GM06990 (cell line): ENCODE measurements around the gene MED13L.
"Not testable (repeated sequence)": the region's sequence is repeated elsewhere in the genome, so short reads cannot be mapped to it uniquely, and the experiment has no call there.

ENCODE experiments used
- DNase-seq: peaks from one replicate; pipeline ENCODE4 v3.0.0-alpha.2; 2011; ENCODE audit not compliant: insufficient read length; ENCODE audit errors: extremely low read depth
- H3K27me3 ChIP-seq: replicated peaks from 2 replicates; pipeline ENCODE4 v1.6.0; 2011; ENCODE audit warnings: low read length; ENCODE audit not compliant: control insufficient read depth, insufficient read depth
- H3K36me3 ChIP-seq: 2 replicates; pipeline ENCODE4 v1.5.1; 2011; ENCODE audit warnings: low read length; ENCODE audit not compliant: control insufficient read depth, insufficient read depth
- H3K4me3 ChIP-seq: replicated peaks from 2 replicates; pipeline ENCODE4 v1.5.1; 2011; ENCODE audit warnings: low read depth, mild to moderate bottlenecking, control low read depth, low read length
- CTCF ChIP-seq: IDR thresholded peaks from 2 replicates; pipeline ENCODE4 v1.5.1; 2011; ENCODE audit warnings: low read length, control low read depth, mild to moderate bottlenecking, inconsistent platforms; ENCODE audit not compliant: insufficient read depth, poor library complexity, severe bottlenecking

MED13L gene

DNA sequence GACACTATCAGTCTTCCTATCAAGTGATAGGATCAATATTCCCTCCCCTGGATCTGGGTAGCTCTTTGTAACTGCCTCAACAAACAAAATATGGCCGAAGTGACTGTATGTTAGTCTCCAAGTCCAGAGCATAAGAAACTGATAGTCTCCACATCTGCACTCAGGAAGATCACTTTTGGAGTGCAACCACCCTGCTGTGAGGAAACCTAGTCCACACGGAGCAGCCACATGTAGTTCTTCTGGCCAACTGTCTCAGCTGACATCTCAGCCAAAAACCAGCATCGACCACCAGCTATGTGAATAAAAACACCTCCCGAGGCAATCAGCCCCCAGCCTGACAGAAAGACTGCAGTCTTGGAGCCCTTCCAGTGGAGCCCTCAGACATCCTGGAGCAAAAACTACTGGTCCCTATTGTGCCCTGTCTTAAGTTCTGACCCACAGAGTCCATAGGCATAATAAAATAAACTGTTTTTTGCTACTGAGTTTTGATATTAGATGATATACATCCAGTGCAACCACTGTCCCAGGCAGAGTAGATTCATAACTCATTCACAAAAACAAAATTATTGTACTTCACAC, 143.8 kb downstream of the MED13L start:
- no peak for DNase-seq
- TF ChIP-seq CTCF, result no peak
- Histone ChIP-seq H3K36me3 (no peaks in the 10 kb centered on the region), H3K4me3 (no peak overlapping the region), H3K27me3 (no peaks in the 10 kb centered on the region)

- no peak overlapping the region for H3K4me3 ChIP-seq
- no peaks in the 10 kb centered on the region for H3K27me3 ChIP-seq
- no peaks in the 10 kb centered on the region for H3K36me3 ChIP-seq
- no peak for DNase-seq
- no peak for TF ChIP-seq CTCF
These were observed 144.3 kb downstream of the MED13L start for GRCh38 chr12:116133149-116133548.

DNA sequence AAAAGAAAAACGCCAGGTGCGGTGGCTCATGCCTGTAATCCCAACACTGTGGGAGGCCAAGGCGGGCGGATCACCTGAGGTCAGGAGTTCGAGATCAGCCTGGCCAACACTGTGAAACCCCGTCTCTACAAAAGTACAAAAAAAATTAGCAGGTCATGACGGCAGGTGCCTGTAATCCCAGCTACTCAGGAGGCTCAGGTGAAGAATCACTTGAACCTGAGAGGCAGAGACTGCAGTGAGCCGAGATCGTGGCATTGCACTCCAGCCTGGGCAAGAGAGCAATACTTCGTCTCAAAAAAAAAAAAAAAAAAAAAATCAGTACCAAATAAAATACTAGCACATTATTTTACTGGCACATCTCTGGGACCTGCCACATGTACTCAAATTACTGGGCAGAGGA, 145.5 kb downstream of the MED13L start:
- not testable (repeated sequence) for DNase-seq, H3K27me3 ChIP-seq, H3K4me3 ChIP-seq, H3K36me3 ChIP-seq

GRCh38 chr12:116131176-116131575, 146.3 kb downstream of the MED13L start:
- Histone ChIP-seq H3K4me3 (no peak overlapping the region), H3K36me3 (no peaks in the 10 kb centered on the region), H3K27me3 (no peaks in the 10 kb centered on the region)
- DNase-seq, result no peak
- no peak for TF ChIP-seq CTCF

- no peak overlapping the region for H3K4me3 ChIP-seq
- TF ChIP-seq CTCF, result no peak
- no peaks in the 10 kb centered on the region for H3K36me3 ChIP-seq
- no peaks in the 10 kb centered on the region for H3K27me3 ChIP-seq
- DNase-seq, result no peak
These were observed 147.1 kb downstream of the MED13L start for GRCh38 chr12:116130431-116130830.

DNA sequence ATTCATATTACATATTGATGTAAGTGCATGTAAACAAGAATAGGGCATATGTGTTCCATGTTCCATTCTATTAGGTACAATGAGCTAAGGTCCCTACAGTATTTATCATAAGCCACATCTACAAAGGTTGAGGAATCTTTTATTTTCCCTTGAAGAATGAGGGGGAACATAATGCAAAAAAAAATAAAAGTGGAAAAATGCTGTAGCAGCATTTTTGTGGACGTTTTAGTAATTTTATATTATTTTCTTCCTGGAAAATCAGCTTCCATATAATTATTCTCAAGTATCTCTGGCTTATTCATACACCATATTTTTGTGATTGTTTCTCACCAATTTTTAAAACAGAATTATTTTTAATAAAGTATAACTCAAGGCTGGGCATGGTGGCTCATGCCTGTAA, 148.7 kb downstream of the MED13L start:
- Histone ChIP-seq H3K27me3 (no peaks in the 10 kb centered on the region), H3K4me3 (no peak overlapping the region), H3K36me3 (no peaks in the 10 kb centered on the region)
- DNase-seq, result no peak
- TF ChIP-seq CTCF, result no peak
